ENCODE data around the gene DEPDC5.
"Not testable (repeated sequence)": the region's sequence is repeated elsewhere in the genome, so short reads cannot be mapped to it uniquely, and the experiment has no call there.

The DEPDC5 gene

DNA sequence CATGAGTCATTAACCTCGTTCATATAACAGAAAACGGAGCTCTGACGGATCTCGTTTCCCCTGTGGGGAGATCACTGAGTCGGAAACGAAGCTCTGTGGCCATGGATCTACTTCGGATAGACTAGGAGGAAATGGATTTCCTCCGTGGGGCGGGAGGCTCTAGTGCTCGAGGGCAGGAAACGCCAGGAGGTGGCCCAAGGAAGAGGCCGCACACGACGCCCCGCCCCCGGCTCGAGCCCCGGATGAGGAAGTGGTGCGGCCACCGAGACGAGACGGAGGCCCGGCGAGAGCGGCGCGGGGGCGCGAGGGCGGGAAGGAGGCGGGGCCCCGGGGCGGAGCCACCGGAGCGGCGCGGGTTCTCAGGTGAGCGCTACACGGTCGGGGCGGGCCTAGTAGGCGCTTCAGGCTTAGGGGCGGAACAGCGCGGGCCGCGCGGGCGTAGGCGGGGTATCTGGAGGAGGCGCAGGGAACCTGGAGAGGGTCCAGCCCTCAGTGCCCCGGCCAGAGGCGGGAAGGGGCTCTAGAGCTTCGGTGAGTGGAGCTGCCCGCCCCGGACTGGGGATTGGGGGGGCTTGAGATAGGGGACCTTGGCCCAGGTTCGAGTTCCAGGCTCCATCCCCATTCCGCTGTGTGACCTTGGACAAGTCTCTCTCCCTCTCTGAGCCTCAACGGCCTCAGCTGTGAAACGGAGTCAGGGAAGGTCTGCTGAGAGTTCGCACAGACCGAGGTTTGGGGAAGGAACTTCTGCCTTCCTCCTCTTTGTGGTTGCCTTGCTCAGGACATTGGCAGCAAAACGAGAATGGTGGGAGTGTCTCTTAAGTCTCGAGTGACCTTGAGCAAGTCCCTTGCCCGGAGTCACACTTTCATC is at the start of gene DEPDC5:
TSS of gene DEPDC5 (plus strand) at position 386 of the 868 bp plus-strand sequence. CDS start 903 bp downstream, outside the sequence.
- Mint-ChIP-seq H3K4me3 (peak within 1 kb of the TSS; percentile 82), H3K27me3 (ENCODE audit: low read depth) (no peaks in the 10 kb centered on the region), H3K36me3 (ENCODE audit: low read depth) (no peaks in the 10 kb centered on the region), H3K27ac (peak within 1 kb of the TSS; percentile 98), H3K4me1 (ENCODE audit: low read depth) (peaks cover 38% of the 10 kb centered on the region), H3K9me3 (no peaks in the 10 kb centered on the region)

GRCh38 chr22:31707519-31707918 is 46.3 kb upstream of the DEPDC5 start:
- no peak overlapping the region for H3K4me3 Mint-ChIP-seq
- H3K9me3 Mint-ChIP-seq: no peaks in the 10 kb centered on the region
- no peaks in the 10 kb centered on the region for H3K27me3 Mint-ChIP-seq (ENCODE audit: low read depth)
- H3K27ac Mint-ChIP-seq: no peak overlapping the region
- H3K36me3 Mint-ChIP-seq (ENCODE audit: low read depth): peaks cover 32% of the 10 kb centered on the region
- H3K4me1 Mint-ChIP-seq (ENCODE audit: low read depth): no peaks in the 10 kb centered on the region

DNA sequence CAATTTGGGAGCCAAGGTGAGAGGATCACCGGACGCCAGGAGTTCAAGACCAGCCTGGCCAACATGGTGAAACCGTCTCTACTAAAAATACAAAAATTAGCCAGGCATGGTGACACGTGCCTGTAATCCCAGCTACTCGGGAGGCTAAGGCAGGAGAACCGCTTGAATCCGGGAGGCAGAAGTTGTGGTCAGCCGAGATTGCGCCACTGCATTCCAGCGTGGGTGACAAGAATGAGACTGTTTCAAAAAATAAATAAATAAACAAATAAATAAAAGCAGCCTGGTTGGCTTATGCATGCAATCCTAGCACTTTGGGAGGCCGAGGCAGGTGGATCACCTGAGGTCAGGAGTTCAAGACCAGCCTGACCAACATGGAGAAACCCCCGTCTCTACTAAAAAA is 42.6 kb upstream of the DEPDC5 start:
- peaks cover 39% of the 10 kb centered on the region for H3K36me3 Mint-ChIP-seq (ENCODE audit: low read depth)
- not testable (repeated sequence) for H3K27me3 Mint-ChIP-seq (ENCODE audit: low read depth); H3K9me3 Mint-ChIP-seq; H3K27ac Mint-ChIP-seq; H3K4me1 Mint-ChIP-seq (ENCODE audit: low read depth); H3K4me3 Mint-ChIP-seq

DNA sequence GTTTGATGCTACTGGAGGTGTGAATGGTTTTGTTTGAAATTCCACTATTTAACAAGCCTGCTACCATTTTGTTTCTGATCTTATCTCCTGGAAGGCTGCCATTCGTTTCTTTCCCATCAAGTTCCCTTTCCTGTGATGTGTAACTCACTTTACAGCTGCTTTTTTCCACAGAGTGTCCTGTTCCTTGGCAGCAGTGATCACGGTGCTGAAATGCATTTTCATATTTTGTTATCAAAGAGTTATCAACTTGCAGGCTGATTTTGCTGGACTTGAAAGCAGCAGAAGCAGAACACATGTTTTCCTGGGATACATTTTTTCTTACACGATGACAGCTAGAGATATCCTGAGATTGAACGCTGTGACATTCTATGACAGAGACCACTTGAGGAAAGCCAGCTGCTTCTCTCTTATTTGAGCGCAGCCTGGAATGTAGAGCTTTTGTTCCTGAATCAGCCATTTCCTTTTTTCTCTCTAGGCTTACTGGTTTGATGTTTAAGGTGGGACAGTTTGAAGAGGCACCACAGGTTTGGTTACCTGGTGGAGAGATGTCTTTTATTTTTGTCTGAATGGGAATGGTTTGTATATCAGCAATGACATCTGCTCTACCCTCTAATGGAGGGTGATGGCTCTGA is 38.6 kb upstream of the DEPDC5 start:
- Mint-ChIP-seq H3K36me3 (ENCODE audit: low read depth) (peaks cover 48% of the 10 kb centered on the region), H3K9me3 (no peaks in the 10 kb centered on the region), H3K27me3 (ENCODE audit: low read depth) (no peaks in the 10 kb centered on the region), H3K4me3 (no peak overlapping the region), H3K4me1 (ENCODE audit: low read depth) (no peaks in the 10 kb centered on the region), H3K27ac (no peak overlapping the region)

GRCh38 chr22:31719850-31720471 is 33.9 kb upstream of the DEPDC5 start:
- no peak overlapping the region for H3K27ac Mint-ChIP-seq
- no peaks in the 10 kb centered on the region for H3K9me3 Mint-ChIP-seq
- H3K4me1 Mint-ChIP-seq (ENCODE audit: low read depth): no peaks in the 10 kb centered on the region
- no peaks in the 10 kb centered on the region for H3K27me3 Mint-ChIP-seq (ENCODE audit: low read depth)
- no peak overlapping the region for H3K4me3 Mint-ChIP-seq
- peaks cover 34% of the 10 kb centered on the region for H3K36me3 Mint-ChIP-seq (ENCODE audit: low read depth)

GRCh38 chr22:31723723-31724122 is 30.1 kb upstream of the DEPDC5 start:
- H3K4me3 Mint-ChIP-seq: no peak overlapping the region
- no peaks in the 10 kb centered on the region for H3K27me3 Mint-ChIP-seq (ENCODE audit: low read depth)
- H3K27ac Mint-ChIP-seq: no peak overlapping the region
- H3K36me3 Mint-ChIP-seq (ENCODE audit: low read depth): peaks cover 18% of the 10 kb centered on the region
- no peaks in the 10 kb centered on the region for H3K4me1 Mint-ChIP-seq (ENCODE audit: low read depth)
- H3K9me3 Mint-ChIP-seq: no peaks in the 10 kb centered on the region

- Mint-ChIP-seq H3K4me1 (ENCODE audit: low read depth) (peaks cover 2% of the 10 kb centered on the region), H3K27ac (no peak overlapping the region), H3K4me3 (no peak overlapping the region), H3K9me3 (no peaks in the 10 kb centered on the region), H3K27me3 (ENCODE audit: low read depth) (no peaks in the 10 kb centered on the region), H3K36me3 (ENCODE audit: low read depth) (peaks cover 14% of the 10 kb centered on the region)
These were observed 27.1 kb upstream of the DEPDC5 start for GRCh38 chr22:31726692-31727091.

- H3K4me1 Mint-ChIP-seq (ENCODE audit: low read depth): peaks cover 5% of the 10 kb centered on the region
- H3K4me3 Mint-ChIP-seq: no peak overlapping the region
- H3K9me3 Mint-ChIP-seq: no peaks in the 10 kb centered on the region
- H3K27me3 Mint-ChIP-seq (ENCODE audit: low read depth): no peaks in the 10 kb centered on the region
- no peak overlapping the region for H3K27ac Mint-ChIP-seq
- peaks cover 14% of the 10 kb centered on the region for H3K36me3 Mint-ChIP-seq (ENCODE audit: low read depth)
These were observed 25.0 kb upstream of the DEPDC5 start for GRCh38 chr22:31728857-31729256.

DNA sequence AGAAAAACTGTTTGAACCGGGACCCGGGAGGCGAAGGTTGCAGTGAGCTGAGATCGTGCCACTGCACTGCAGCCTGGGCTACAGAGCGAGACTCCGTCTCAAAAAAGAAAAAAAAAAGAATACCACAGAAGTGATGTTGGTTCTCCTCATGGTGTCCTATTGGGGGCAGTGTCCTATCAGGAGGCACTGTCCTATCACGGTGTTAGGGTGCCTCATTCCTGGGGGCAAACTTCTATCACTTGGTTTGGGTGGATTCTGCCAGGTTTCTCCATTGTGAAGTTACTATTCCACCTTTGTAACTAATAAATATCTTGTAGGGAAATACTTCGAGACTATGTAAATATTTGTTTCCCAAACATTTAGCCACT is 23.5 kb upstream of the DEPDC5 start:
- Mint-ChIP-seq H3K27me3 (ENCODE audit: low read depth) (no peaks in the 10 kb centered on the region), H3K4me3 (no peak overlapping the region), H3K27ac (no peak overlapping the region), H3K36me3 (ENCODE audit: low read depth) (peaks cover 13% of the 10 kb centered on the region), H3K4me1 (ENCODE audit: low read depth) (peaks cover 10% of the 10 kb centered on the region), H3K9me3 (no peaks in the 10 kb centered on the region)

DNA sequence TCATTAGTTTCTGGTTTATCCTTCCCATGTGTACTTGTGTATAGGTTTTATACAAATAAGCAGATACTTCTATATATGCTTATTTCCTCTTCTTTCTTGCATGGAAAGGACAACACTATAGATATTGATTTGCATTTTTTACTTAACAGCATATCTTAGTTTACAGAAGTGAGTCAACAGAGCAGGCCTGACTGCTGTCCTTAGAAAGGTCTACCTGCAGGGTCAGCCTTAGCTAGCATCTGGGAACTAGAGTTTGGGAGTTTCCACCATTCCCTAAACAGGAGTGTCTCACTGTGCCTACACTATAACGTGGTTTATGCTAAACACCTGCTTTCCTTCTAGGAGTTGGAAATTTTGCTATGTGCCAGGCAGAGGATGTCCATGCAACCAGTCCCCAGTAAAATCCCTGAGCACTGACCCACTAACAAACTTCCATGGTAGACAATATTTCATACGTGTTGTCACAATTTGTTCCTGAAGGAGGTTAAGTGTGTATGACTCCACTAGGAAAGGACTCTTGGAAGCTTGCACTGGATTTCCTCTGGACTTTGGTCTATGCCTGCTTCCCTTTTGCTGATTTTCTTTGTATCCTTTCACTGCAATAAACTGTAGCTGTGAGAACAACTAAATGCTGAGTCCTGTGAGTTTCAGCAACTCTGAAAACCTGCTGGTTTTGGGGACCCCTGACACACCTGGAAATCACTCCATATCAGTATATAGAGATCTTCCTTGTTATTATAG is 21.6 kb upstream of the DEPDC5 start:
- Mint-ChIP-seq H3K4me1 (ENCODE audit: low read depth) (peaks cover 10% of the 10 kb centered on the region), H3K27ac (no peak overlapping the region), H3K4me3 (no peak overlapping the region), H3K9me3 (no peaks in the 10 kb centered on the region), H3K27me3 (ENCODE audit: low read depth) (no peaks in the 10 kb centered on the region), H3K36me3 (ENCODE audit: low read depth) (peaks cover 13% of the 10 kb centered on the region)

DNA sequence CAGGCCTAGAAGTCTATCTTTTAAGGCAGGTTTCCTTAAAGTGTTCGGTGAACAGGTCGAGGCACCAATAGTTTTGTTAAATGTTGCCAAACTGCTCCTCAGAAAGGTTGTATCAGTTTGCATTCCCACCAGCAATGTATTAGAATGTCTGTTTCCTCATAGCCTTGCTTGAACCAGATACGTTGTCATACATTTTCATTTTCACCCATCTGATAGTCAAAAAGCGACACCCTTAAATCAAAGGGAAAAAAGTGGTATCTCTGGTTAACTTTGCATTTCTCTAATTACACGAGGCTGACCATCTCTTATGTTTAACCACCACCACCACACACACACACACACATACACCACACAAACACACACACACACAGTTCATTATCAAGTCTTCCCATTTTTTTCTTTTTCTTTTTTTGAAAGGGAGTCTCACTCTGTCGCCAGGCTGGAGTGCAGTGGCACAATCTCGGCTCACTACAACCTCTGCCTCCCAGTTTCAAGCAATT is 20.2 kb upstream of the DEPDC5 start:
- Mint-ChIP-seq H3K27ac (peak overlapping the region; percentile 27), H3K27me3 (ENCODE audit: low read depth) (no peaks in the 10 kb centered on the region), H3K4me1 (ENCODE audit: low read depth) (peaks cover 20% of the 10 kb centered on the region)

GRCh38 chr22:31734512-31734911 is 19.3 kb upstream of the DEPDC5 start:
- Mint-ChIP-seq H3K9me3 (no peaks in the 10 kb centered on the region), H3K4me3 (no peak overlapping the region), H3K36me3 (ENCODE audit: low read depth) (peaks cover 27% of the 10 kb centered on the region), H3K27ac (peak overlapping the region; percentile 43), H3K27me3 (ENCODE audit: low read depth) (no peaks in the 10 kb centered on the region), H3K4me1 (ENCODE audit: low read depth) (peaks cover 25% of the 10 kb centered on the region)

More for the DNA sequence above, 20.2 kb upstream of the DEPDC5 start:
- no peaks in the 10 kb centered on the region for H3K9me3 Mint-ChIP-seq
- no peak overlapping the region for H3K4me3 Mint-ChIP-seq
- peaks cover 22% of the 10 kb centered on the region for H3K36me3 Mint-ChIP-seq (ENCODE audit: low read depth)

GRCh38 chr22:31736458-31736857 is 17.4 kb upstream of the DEPDC5 start:
- peaks cover 29% of the 10 kb centered on the region for H3K4me1 Mint-ChIP-seq (ENCODE audit: low read depth)
- no peak overlapping the region for H3K27ac Mint-ChIP-seq
- H3K36me3 Mint-ChIP-seq (ENCODE audit: low read depth): peaks cover 33% of the 10 kb centered on the region

GRCh38 chr22:31737932-31738331 is 15.9 kb upstream of the DEPDC5 start:
- no peak overlapping the region for H3K4me3 Mint-ChIP-seq
- peaks cover 34% of the 10 kb centered on the region for H3K4me1 Mint-ChIP-seq (ENCODE audit: low read depth)
- peaks cover 40% of the 10 kb centered on the region for H3K36me3 Mint-ChIP-seq (ENCODE audit: low read depth)
- H3K27me3 Mint-ChIP-seq (ENCODE audit: low read depth): no peaks in the 10 kb centered on the region
- H3K27ac Mint-ChIP-seq: no peak overlapping the region
- H3K9me3 Mint-ChIP-seq: no peaks in the 10 kb centered on the region

More at GRCh38 chr22:31736458-31736857, 17.4 kb upstream of the DEPDC5 start:
- H3K4me3 Mint-ChIP-seq: no peak overlapping the region
- no peaks in the 10 kb centered on the region for H3K9me3 Mint-ChIP-seq
- no peaks in the 10 kb centered on the region for H3K27me3 Mint-ChIP-seq (ENCODE audit: low read depth)

All from T-helper 1 cell treated with Interleukin-12 subunit alpha and Interleukin-12 subunit beta and Interleukin-4 antibody, amounts not matched to agents 30 μg/mL and 1 μg/mL, for 36 hours (primary cell).